ENCODE data around the gene AKAP12. TPM values are rescaled to one million over a fixed set of nuclear protein-coding genes. Genes with fewer than 3 reads are reported as not detected.

Gene AKAP12
- total RNA-seq, 3 donors from 2014 or later (not counting 1 experiment from before 2014, with no cell fraction given): 0.07 to 17.6 (median 0.75) TPM

DNA sequence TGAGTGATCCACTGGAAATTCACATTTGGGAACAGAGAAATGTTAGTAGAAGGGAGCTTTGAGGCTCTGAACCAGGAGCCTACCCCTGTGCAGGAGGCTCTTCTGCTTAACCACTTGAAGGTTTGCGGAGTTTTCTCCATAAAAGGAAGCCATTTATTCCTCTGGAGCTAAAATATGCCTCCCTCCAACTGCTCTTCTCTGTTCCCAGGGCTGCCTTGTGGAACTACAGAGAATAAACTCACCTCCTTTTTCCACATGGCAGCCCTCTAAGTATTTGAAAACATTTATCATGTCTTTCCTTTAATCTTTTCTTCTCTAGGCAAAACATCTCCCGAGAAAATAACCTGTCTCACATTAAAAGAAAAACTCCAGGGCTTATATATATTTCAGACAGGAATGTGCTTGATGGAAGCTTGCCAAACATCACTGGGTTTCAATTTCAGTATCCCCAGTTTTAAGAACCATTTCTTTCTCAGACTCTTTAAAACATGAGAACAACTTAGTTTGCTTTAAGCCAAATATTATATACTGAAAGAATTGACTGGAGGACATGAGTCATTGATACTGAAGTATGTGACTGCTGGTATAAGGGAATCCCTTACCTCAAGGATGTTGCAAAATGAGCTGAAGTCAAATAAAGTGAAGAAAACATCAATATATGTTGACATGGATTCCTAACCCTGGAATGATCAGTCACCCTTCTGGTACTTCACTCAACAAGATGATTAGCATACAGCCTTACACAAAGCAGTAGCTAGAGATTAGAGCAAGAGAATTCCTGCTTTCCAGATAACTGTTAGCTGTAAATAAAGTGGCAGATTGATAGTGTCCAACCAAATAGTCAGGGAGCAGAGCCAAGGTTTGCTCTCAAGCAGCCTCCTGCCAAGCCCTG is 77.6 kb downstream of the AKAP12 start:
- Histone ChIP-seq H3K9me3 (ENCODE audit: control insufficient read depth, insufficient read depth, low read length) (no peaks in the 10 kb centered on the region), H3K27me3 (ENCODE audit: control insufficient read depth, insufficient read depth, low read length) (no peaks in the 10 kb centered on the region), H3K4me1 (ENCODE audit: control insufficient read depth, insufficient read depth, low read length) (no peaks in the 10 kb centered on the region), H3K36me3 (ENCODE audit: control insufficient read depth, insufficient read depth, low read length) (no peaks in the 10 kb centered on the region), H3K27ac (ENCODE audit: low read length) (no peak overlapping the region), H3K4me3 (ENCODE audit: low read length) (no peak overlapping the region)
- DNase-seq (no peak), ATAC-seq (no peak)
- H3K27ac Mint-ChIP-seq: no peak overlapping the region
- H3K9me3 Mint-ChIP-seq: peaks cover 0 to 2% of the 10 kb centered on the region in 2 donors
- intact Hi-C loops (cut with micrococcal nuclease): no loop called here
- WGBS (ENCODE audit: insufficient coverage): 90% methylated on average over 2 of the region's 2 CpGs
- H3K4me1 Mint-ChIP-seq: no peaks in the 10 kb centered on the region
- H3K27me3 Mint-ChIP-seq (ENCODE audit: low read depth in 2 of 2): peaks cover 16 to 32% of the 10 kb centered on the region in 2 donors
- no peaks in the 10 kb centered on the region for H3K36me3 Mint-ChIP-seq
- H3K4me3 Mint-ChIP-seq: no peak overlapping the region
- TF ChIP-seq CTCF (IDR thresholded peaks at IDR 0.05): no peak

- H3K4me1 Mint-ChIP-seq: no peaks in the 10 kb centered on the region
- Histone ChIP-seq H3K4me1 (ENCODE audit: control insufficient read depth, insufficient read depth, low read length) (no peaks in the 10 kb centered on the region), H3K27me3 (ENCODE audit: control insufficient read depth, insufficient read depth, low read length) (no peaks in the 10 kb centered on the region), H3K27ac (ENCODE audit: low read length) (no peak overlapping the region), H3K4me3 (ENCODE audit: low read length) (no peak overlapping the region), H3K36me3 (ENCODE audit: control insufficient read depth, insufficient read depth, low read length) (no peaks in the 10 kb centered on the region), H3K9me3 (ENCODE audit: control insufficient read depth, insufficient read depth, low read length) (no peaks in the 10 kb centered on the region)
- no peak for ATAC-seq
- WGBS (ENCODE audit: insufficient coverage): 90% methylated on average over 3 of the region's 3 CpGs
- no peak overlapping the region for H3K4me3 Mint-ChIP-seq
- peaks cover 0 to 2% of the 10 kb centered on the region in 2 donors for H3K9me3 Mint-ChIP-seq
- H3K27ac Mint-ChIP-seq: no peak overlapping the region
- no peak for DNase-seq
- TF ChIP-seq CTCF (IDR thresholded peaks at IDR 0.05): no peak
- no peaks in the 10 kb centered on the region for H3K36me3 Mint-ChIP-seq
- peaks cover 20 to 35% of the 10 kb centered on the region in 2 donors for H3K27me3 Mint-ChIP-seq (ENCODE audit: low read depth in 2 of 2)
- intact Hi-C loops (cut with micrococcal nuclease): no loop called here
Observed at GRCh38 chr6:151317995-151318365, 78.2 kb downstream of the AKAP12 start.

DNA sequence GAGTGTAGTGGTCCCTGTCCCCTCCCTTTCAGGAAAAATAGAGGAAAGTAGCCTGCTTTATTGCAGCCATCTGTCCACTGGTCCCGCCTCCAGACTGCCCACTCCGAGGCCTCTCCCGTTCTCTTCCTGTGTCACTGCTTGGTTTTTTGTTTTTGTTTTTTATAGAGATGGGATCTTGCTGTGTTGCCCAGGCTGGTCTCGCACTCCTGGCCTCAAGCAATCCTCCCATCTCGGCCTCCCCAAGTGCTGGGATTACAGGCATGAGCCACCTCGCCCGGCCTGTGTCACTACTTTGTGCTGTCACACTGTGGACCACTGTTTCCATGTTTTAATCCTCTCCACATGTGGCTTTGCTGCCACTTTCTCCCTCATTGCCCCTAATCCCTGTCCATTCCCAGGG is 80.4 kb downstream of the AKAP12 start:
- Mint-ChIP-seq H3K4me3 (no peak overlapping the region), H3K9me3 (peaks cover 0 to 2% of the 10 kb centered on the region in 2 donors), H3K27me3 (ENCODE audit: low read depth in 2 of 2) (peaks cover 29 to 41% of the 10 kb centered on the region in 2 donors), H3K36me3 (no peaks in the 10 kb centered on the region), H3K27ac (no peak overlapping the region), H3K4me1 (peaks cover 13 to 18% of the 10 kb centered on the region in 2 donors)
- no peaks in the 10 kb centered on the region for H3K9me3 ChIP-seq (ENCODE audit: control insufficient read depth, insufficient read depth, low read length)
- DNase-seq (no peak), ATAC-seq (no peak)
- TF ChIP-seq CTCF (IDR thresholded peaks at IDR 0.05): no peak
- no peak overlapping the region for H3K4me3 ChIP-seq (ENCODE audit: low read length)
- no peak overlapping the region for H3K27ac ChIP-seq (ENCODE audit: low read length)
- WGBS (ENCODE audit: insufficient coverage): 90% methylated on average over 7 of the region's 7 CpGs
- peaks cover 8% of the 10 kb centered on the region for H3K4me1 ChIP-seq (ENCODE audit: control insufficient read depth, insufficient read depth, low read length)
- intact Hi-C loops (cut with micrococcal nuclease): no loop called here
- peaks cover 9% of the 10 kb centered on the region for H3K27me3 ChIP-seq (ENCODE audit: control insufficient read depth, insufficient read depth, low read length)
- no peaks in the 10 kb centered on the region for H3K36me3 ChIP-seq (ENCODE audit: control insufficient read depth, insufficient read depth, low read length)

All from natural killer cell (primary cell).